ENCODE measurements around the gene MVB12B. TPM values are rescaled to one million over a fixed set of nuclear protein-coding genes. Genes with fewer than 3 reads are reported as not detected.

Gene MVB12B
- total and polyA plus RNA-seq, 8 donors: 2.3 to 21.9 (median 6.4) TPM

- Histone ChIP-seq H3K27me3 (no peaks in the 10 kb centered on the region), H3K36me3 (peaks cover 7 to 41% (median 35%) of the 10 kb centered on the region in 4 donors), H3K27ac (no peak overlapping the region), H3K4me1 (peaks cover 0 to 14% (median 7%) of the 10 kb centered on the region in 4 donors), H3K4me3 (no peak overlapping the region), H3K9me3 (no peaks in the 10 kb centered on the region)
- 59 to 68% (median 63%) methylated on average over 17 of the region's 17 CpGs for WGBS, 5 donors
- no peak for TF ChIP-seq EP300 (IDR thresholded peaks at IDR 0.05)
- TF ChIP-seq POLR2AphosphoS5 (IDR thresholded peaks at IDR 0.05): no peak
- no peak for TF ChIP-seq POLR2A (IDR thresholded peaks at IDR 0.05)
- TF ChIP-seq, protein P1, sequence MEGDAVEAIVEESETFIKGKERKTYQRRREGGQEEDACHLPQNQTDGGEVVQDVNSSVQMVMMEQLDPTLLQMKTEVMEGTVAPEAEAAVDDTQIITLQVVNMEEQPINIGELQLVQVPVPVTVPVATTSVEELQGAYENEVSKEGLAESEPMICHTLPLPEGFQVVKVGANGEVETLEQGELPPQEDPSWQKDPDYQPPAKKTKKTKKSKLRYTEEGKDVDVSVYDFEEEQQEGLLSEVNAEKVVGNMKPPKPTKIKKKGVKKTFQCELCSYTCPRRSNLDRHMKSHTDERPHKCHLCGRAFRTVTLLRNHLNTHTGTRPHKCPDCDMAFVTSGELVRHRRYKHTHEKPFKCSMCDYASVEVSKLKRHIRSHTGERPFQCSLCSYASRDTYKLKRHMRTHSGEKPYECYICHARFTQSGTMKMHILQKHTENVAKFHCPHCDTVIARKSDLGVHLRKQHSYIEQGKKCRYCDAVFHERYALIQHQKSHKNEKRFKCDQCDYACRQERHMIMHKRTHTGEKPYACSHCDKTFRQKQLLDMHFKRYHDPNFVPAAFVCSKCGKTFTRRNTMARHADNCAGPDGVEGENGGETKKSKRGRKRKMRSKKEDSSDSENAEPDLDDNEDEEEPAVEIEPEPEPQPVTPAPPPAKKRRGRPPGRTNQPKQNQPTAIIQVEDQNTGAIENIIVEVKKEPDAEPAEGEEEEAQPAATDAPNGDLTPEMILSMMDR (IDR thresholded peaks at IDR 0.05): no peak
- intact Hi-C loops (cut with DNase I; ENCODE audit: low total_unique reads): no loop called here
- DNase-seq: peak in 1 of 2 donors; percentile 55
These were observed 94.3 kb downstream of the MVB12B start for GRCh38 chr9:126420643-126421564.

GRCh38 chr9:126421567-126422428, 95.2 kb downstream of the MVB12B start:
- Histone ChIP-seq H3K4me3 (no peak overlapping the region), H3K36me3 (peaks cover 7 to 39% (median 35%) of the 10 kb centered on the region in 4 donors), H3K4me1 (peaks cover 0 to 14% (median 7%) of the 10 kb centered on the region in 4 donors), H3K9me3 (no peaks in the 10 kb centered on the region), H3K27me3 (no peaks in the 10 kb centered on the region), H3K27ac (no peak overlapping the region)
- DNase-seq: no peak
- 81 to 93% (median 91%) methylated on average over 24 to 25 of the region's 25 CpGs for WGBS, 5 donors
- no peak for TF ChIP-seq POLR2A (IDR thresholded peaks at IDR 0.05)
- TF ChIP-seq, protein P1 (IDR thresholded peaks at IDR 0.05): no peak
- no peak for TF ChIP-seq EP300 (IDR thresholded peaks at IDR 0.05)
- TF ChIP-seq POLR2AphosphoS5 (IDR thresholded peaks at IDR 0.05): no peak
- intact Hi-C loops (cut with DNase I; ENCODE audit: low total_unique reads): no loop called here

DNA sequence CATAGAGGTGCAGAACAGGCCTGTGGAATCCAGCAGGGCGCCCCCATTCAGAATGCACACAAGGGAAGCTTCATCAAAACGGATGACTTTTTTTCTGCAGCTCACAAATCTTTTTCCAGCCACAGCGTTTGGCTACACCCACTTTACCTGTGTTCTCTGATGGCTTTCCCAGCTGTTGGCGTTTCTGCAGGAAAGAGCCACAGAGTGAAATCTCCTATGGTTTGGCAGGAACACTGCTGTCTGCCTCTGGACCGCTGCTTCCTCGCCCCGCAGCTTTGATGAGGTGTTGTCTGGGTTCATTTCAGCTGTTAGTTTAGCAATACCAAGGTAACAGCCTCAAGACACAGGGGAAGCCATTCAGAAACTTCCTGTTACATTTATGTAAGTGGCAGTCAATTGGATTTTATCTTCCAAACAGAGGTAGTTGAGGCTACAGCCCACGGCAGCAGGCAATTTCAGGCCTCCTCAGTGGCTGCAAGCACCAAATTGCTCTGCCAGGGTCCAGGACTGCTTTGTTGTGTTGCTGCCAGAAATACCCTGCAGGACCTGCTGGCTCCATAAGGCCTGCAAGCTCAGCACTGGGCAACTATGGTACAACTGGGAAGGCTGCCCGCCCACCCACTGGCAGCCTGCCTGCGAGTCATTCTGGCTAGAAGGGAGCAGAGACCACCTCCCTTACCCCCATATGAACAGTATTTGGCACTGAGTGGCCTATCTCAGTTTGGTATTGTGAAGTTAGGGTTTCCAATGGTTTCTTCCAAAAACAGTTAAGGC, 96.7 kb downstream of the MVB12B start:
- no peak for TF ChIP-seq POLR2A (IDR thresholded peaks at IDR 0.05)
- TF ChIP-seq, protein P1 (IDR thresholded peaks at IDR 0.05): no peak
- no peak for TF ChIP-seq POLR2AphosphoS5 (IDR thresholded peaks at IDR 0.05)
- no peak for TF ChIP-seq EP300 (IDR thresholded peaks at IDR 0.05)
- H3K9me3 ChIP-seq: no peaks in the 10 kb centered on the region
- H3K27me3 ChIP-seq: no peaks in the 10 kb centered on the region
- WGBS, 5 donors: 82 to 91% (median 86%) methylated on average over 9 to 10 of the region's 10 CpGs
- no peak overlapping the region for H3K4me3 ChIP-seq
- intact Hi-C loops (cut with DNase I; ENCODE audit: low total_unique reads): no loop called here
- peaks cover 0 to 14% (median 7%) of the 10 kb centered on the region in 4 donors for H3K4me1 ChIP-seq
- peaks cover 7 to 47% (median 35%) of the 10 kb centered on the region in 4 donors for H3K36me3 ChIP-seq
- no peak overlapping the region for H3K27ac ChIP-seq
- no peak for DNase-seq

GRCh38 chr9:126423916-126424185, 97.2 kb downstream of the MVB12B start:
- TF ChIP-seq POLR2A (IDR thresholded peaks at IDR 0.05): no peak
- TF ChIP-seq, protein P1 (IDR thresholded peaks at IDR 0.05): no peak
- no peak for TF ChIP-seq EP300 (IDR thresholded peaks at IDR 0.05)
- no peak for TF ChIP-seq POLR2AphosphoS5 (IDR thresholded peaks at IDR 0.05)
- DNase-seq: no peak
- Histone ChIP-seq H3K9me3 (no peaks in the 10 kb centered on the region), H3K4me1 (peaks cover 0 to 14% (median 7%) of the 10 kb centered on the region in 4 donors), H3K36me3 (peaks cover 7 to 47% (median 35%) of the 10 kb centered on the region in 4 donors), H3K27ac (no peak overlapping the region), H3K27me3 (no peaks in the 10 kb centered on the region), H3K4me3 (no peak overlapping the region)
- intact Hi-C loops (cut with DNase I; ENCODE audit: low total_unique reads): no loop called here
- WGBS, 5 donors: 77 to 83% (median 82%) methylated on average over 3 of the region's 3 CpGs
